Measurements from ENCODE around the gene GALNT15.

GALNT15 gene

GRCh38 chr3:16188071-16188470, 13.6 kb downstream of the GALNT15 start:
- DNase-seq: no peak

- no peak for DNase-seq
Measured at GRCh38 chr3:16189201-16189600, 14.7 kb downstream of the GALNT15 start.

- no peak for DNase-seq
Measured at GRCh38 chr3:16190704-16191103, 16.2 kb downstream of the GALNT15 start.

GRCh38 chr3:16191591-16191990, 17.1 kb downstream of the GALNT15 start:
- DNase-seq: no peak

GRCh38 chr3:16192176-16192811, 17.8 kb downstream of the GALNT15 start:
- DNase-seq: no peak

GRCh38 chr3:16198427-16198826, 23.9 kb downstream of the GALNT15 start:
- no peak for DNase-seq

- no peak for DNase-seq
Measured at GRCh38 chr3:16199769-16200168, 25.3 kb downstream of the GALNT15 start.

- no peak for DNase-seq
Measured at GRCh38 chr3:16200411-16200810, 25.9 kb downstream of the GALNT15 start.

- DNase-seq: no peak
Measured at GRCh38 chr3:16203031-16203430, 28.6 kb downstream of the GALNT15 start.

GRCh38 chr3:16203671-16204629, 29.5 kb downstream of the GALNT15 start:
- DNase-seq: no peak

- DNase-seq: no peak
Measured at GRCh38 chr3:16204751-16205150, 30.3 kb downstream of the GALNT15 start.

- no peak for DNase-seq
Measured at GRCh38 chr3:16205156-16205870, 30.8 kb downstream of the GALNT15 start.

- no peak for DNase-seq
Measured at GRCh38 chr3:16207031-16207430, 32.6 kb downstream of the GALNT15 start.

- DNase-seq: no peak
Measured at GRCh38 chr3:16211176-16211904, 36.9 kb downstream of the GALNT15 start.

- DNase-seq: no peak
Measured at GRCh38 chr3:16214366-16214765, 39.9 kb downstream of the GALNT15 start.

- DNase-seq: peak; percentile 33
Measured at GRCh38 chr3:16216373-16216935, 42.0 kb downstream of the GALNT15 start.

GRCh38 chr3:16219777-16220176, 45.3 kb downstream of the GALNT15 start:
- no peak for DNase-seq

- DNase-seq: no peak
Measured at GRCh38 chr3:16221990-16222389, 47.5 kb downstream of the GALNT15 start.

- DNase-seq: no peak
Measured at GRCh38 chr3:16222547-16222946, 48.1 kb downstream of the GALNT15 start.

- DNase-seq: no peak
Measured at GRCh38 chr3:16224325-16224724, 49.8 kb downstream of the GALNT15 start.

- DNase-seq: no peak
Measured at GRCh38 chr3:16227566-16227965, 53.1 kb downstream of the GALNT15 start.

- peak; percentile 39 for DNase-seq
Measured at GRCh38 chr3:16229681-16230080, 55.2 kb downstream of the GALNT15 start.

Data from NCI-H69 (cell line).